Measurements from ENCODE around the gene QKI. TPM values are rescaled to one million over a fixed set of nuclear protein-coding genes. Genes with fewer than 3 reads are reported as not detected.

QKI gene
- 573 TPM for total RNA-seq

GRCh38 chr6:163414117-163414945 lies at the start of gene QKI:
Gene QKI (plus strand): TSS chr6:163414718. CDS start chr6:163415194, 476 bp downstream.

